Measurements from ENCODE around the gene PKIG.
A peak's percentile ranks its signal among the peaks of the same experiment; 100 is the strongest.

Gene PKIG

DNA sequence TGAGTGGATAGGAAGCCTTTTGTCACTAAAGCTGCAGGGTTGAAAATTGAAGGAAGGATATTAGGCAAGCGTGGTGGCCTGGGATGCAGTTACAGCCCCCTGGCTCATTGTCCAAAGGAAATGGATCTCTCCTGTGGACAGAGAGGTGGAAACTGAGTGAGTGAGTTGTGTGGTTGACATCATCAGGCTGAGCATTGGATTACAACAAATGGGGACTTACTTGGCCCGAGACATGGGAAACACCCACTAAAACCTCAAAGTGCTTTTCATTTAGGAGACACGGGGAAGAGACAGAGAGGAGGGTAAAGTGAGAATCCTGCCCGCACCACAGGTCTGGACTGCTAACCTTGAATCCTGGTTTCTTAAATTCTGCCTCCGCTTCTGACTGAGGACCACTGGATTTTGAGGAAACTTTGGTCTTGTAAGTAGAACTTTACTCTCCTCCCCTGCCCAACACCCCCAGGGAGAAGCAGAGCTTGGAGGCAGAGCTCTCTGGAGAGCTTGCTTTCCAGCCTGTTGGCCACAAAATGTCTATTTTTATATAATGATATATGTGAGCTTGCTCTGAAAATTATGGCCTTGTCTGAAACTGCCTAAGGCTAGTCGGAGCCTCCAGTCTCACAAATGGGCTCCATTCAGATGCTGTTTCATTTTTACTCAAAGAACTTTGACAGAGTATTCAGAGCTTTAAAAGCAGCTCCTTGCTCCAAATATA lies at the start of gene PKIG:
Gene PKIG, plus strand, starts transcription at position 269 of the 715 bp plus-strand sequence. CDS start 31,978 bp downstream, outside the sequence.
- no peaks in the 10 kb centered on the region for H3K9me2 ChIP-seq (replicated peaks; ENCODE audit: insufficient read depth, low read length)
- H4K20me1 ChIP-seq (ENCODE audit: low read depth, low read length): no peaks in the 10 kb centered on the region
- H2AFZ ChIP-seq (ENCODE audit: low read depth, low read length, severe bottlenecking): no peak within 1 kb of the TSS
- peaks cover 63% of the 10 kb centered on the region for H3F3A ChIP-seq (ENCODE audit: insufficient read depth)
- peak within 1 kb of the TSS; percentile 52 for H3K4me3 ChIP-seq (ENCODE audit: insufficient read depth, low read length, poor library complexity, severe bottlenecking)
- peak within 1 kb of the TSS; percentile 57 for H3K9ac ChIP-seq (ENCODE audit: low read length)
- H3K36me3 ChIP-seq (ENCODE audit: low read length): no peaks in the 10 kb centered on the region
- no peak for TF ChIP-seq EZH2phosphoT487 (conservative IDR thresholded peaks at IDR 0.05; ENCODE audit: low read length)
- TF ChIP-seq, protein P1, sequence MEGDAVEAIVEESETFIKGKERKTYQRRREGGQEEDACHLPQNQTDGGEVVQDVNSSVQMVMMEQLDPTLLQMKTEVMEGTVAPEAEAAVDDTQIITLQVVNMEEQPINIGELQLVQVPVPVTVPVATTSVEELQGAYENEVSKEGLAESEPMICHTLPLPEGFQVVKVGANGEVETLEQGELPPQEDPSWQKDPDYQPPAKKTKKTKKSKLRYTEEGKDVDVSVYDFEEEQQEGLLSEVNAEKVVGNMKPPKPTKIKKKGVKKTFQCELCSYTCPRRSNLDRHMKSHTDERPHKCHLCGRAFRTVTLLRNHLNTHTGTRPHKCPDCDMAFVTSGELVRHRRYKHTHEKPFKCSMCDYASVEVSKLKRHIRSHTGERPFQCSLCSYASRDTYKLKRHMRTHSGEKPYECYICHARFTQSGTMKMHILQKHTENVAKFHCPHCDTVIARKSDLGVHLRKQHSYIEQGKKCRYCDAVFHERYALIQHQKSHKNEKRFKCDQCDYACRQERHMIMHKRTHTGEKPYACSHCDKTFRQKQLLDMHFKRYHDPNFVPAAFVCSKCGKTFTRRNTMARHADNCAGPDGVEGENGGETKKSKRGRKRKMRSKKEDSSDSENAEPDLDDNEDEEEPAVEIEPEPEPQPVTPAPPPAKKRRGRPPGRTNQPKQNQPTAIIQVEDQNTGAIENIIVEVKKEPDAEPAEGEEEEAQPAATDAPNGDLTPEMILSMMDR (IDR thresholded peaks at IDR 0.05; ENCODE audit: insufficient read depth, low read length, poor library complexity, severe bottlenecking): no peak
- H3K27ac ChIP-seq (ENCODE audit: low read depth, low read length): peak within 1 kb of the TSS; percentile 97
- peaks cover 23% of the 10 kb centered on the region; the same call in 1 of the 2 replicates for H3K79me2 ChIP-seq (ENCODE audit: insufficient read depth, low read length)
- peak within 1 kb of the TSS; percentile 74 for H3K4me2 ChIP-seq (ENCODE audit: low read depth, low read length, poor library complexity, severe bottlenecking)
- H3K9me3 ChIP-seq (ENCODE audit: insufficient read depth, low read length): no peaks in the 10 kb centered on the region
- H3K27me3 ChIP-seq (ENCODE audit: low read length): no peaks in the 10 kb centered on the region

DNA sequence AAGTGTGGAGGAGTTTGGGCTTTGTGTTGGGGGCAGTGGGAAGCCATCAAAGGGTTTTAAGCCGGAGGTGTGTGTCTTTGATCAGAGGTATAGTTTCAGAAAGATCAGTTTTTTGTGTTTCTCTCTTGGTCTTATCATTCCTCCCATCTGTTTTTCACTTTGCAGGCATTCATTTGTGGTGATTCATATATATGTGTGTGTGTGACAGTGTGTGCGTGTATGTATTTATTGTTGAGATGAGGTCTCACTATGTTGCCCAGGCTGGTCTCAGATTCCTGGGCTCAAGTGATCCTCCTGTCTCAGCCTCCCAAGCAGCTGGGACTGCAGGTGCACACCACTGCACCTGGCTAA lies 49.4 kb upstream of the PKIG start:
- Histone ChIP-seq H2AFZ (ENCODE audit: low read depth, low read length, severe bottlenecking) (no peak overlapping the region), H3K9me3 (ENCODE audit: insufficient read depth, low read length) (no peaks in the 10 kb centered on the region), H3K79me2 (ENCODE audit: insufficient read depth, low read length) (no peaks in the 10 kb centered on the region), H4K20me1 (ENCODE audit: low read depth, low read length) (no peaks in the 10 kb centered on the region), H3K4me3 (ENCODE audit: insufficient read depth, low read length, poor library complexity, severe bottlenecking) (no peak overlapping the region), H3K27me3 (ENCODE audit: low read length) (no peaks in the 10 kb centered on the region), H3K4me2 (ENCODE audit: low read depth, low read length, poor library complexity, severe bottlenecking) (no peak overlapping the region), H3K9me2 (replicated peaks; ENCODE audit: insufficient read depth, low read length) (no peaks in the 10 kb centered on the region), H3K36me3 (ENCODE audit: low read length) (no peaks in the 10 kb centered on the region), H3K9ac (ENCODE audit: low read length) (no peak overlapping the region), H3K27ac (ENCODE audit: low read depth, low read length) (no peak overlapping the region), H3F3A (ENCODE audit: insufficient read depth) (peaks cover 12% of the 10 kb centered on the region)
- TF ChIP-seq, protein P1 (IDR thresholded peaks at IDR 0.05; ENCODE audit: insufficient read depth, low read length, poor library complexity, severe bottlenecking): no peak
- no peak for TF ChIP-seq EZH2phosphoT487 (conservative IDR thresholded peaks at IDR 0.05; ENCODE audit: low read length)

DNA sequence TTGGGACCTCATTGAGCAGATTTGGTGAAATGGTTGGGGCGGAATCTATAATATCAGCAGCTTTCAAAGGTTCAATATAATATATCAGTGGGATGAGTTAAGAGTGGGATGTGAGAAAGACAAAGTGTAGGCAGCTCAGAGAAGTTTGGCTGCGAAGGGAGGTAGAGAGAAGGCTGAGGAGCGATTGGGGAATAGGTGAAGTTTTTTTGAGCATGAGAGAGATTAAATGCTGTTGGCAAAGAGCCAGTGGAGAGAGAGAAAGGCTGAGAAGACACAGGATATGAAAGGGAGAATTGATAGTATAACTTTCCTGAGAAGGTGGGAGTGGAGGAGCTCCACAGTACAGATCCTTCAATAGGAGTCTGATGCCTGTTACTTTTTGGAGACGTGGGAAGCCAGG lies 48.5 kb upstream of the PKIG start:
- H4K20me1 ChIP-seq (ENCODE audit: low read depth, low read length): no peaks in the 10 kb centered on the region
- H3K9ac ChIP-seq (ENCODE audit: low read length): no peak overlapping the region
- no peak overlapping the region for H3K27ac ChIP-seq (ENCODE audit: low read depth, low read length)
- H3K79me2 ChIP-seq (ENCODE audit: insufficient read depth, low read length): no peaks in the 10 kb centered on the region
- H3K9me3 ChIP-seq (ENCODE audit: insufficient read depth, low read length): no peaks in the 10 kb centered on the region
- H3K36me3 ChIP-seq (ENCODE audit: low read length): no peaks in the 10 kb centered on the region
- no peak overlapping the region for H3K4me3 ChIP-seq (ENCODE audit: insufficient read depth, low read length, poor library complexity, severe bottlenecking)
- no peak for TF ChIP-seq EZH2phosphoT487 (conservative IDR thresholded peaks at IDR 0.05; ENCODE audit: low read length)
- TF ChIP-seq, protein P1 (IDR thresholded peaks at IDR 0.05; ENCODE audit: insufficient read depth, low read length, poor library complexity, severe bottlenecking): no peak
- H2AFZ ChIP-seq (ENCODE audit: low read depth, low read length, severe bottlenecking): no peak overlapping the region
- H3K9me2 ChIP-seq (replicated peaks; ENCODE audit: insufficient read depth, low read length): no peaks in the 10 kb centered on the region
- H3K4me2 ChIP-seq (ENCODE audit: low read depth, low read length, poor library complexity, severe bottlenecking): no peak overlapping the region
- H3K27me3 ChIP-seq (ENCODE audit: low read length): no peaks in the 10 kb centered on the region
- H3F3A ChIP-seq (ENCODE audit: insufficient read depth): peaks cover 12% of the 10 kb centered on the region
